SK-N-SH (cell line): Measurements from ENCODE around the gene ZNF521. TPM values are rescaled to one million over a fixed set of nuclear protein-coding genes. Genes with fewer than 3 reads are reported as not detected.

Source experiments
- CTCF ChIA-PET: fragments of 300-600, 350-600 bp; formaldehyde crosslinking; extraction: SDS; loops from one replicate; lab custom pipeline; 2021; lab: Yijun Ruan, JAX
- POLR2A ChIA-PET: fragments of 350-600 bp; sonication (Branson Sonifier 250); formaldehyde crosslinking; extraction: SDS; loops from one replicate; lab custom pipeline; 2020; ENCODE audit warnings: antibody characterized with exemption, inconsistent platforms; lab: Yijun Ruan, JAX
- DNase-seq: peaks from one replicate; pipeline ENCODE4 v3.0.0; 2012
- H2AFZ ChIP-seq: fragments of 200-600 bp; sonication (generic); 2 replicates; pipeline ENCODE4 v1.8.1; 2016; ENCODE audit warnings: antibody characterized with exemption, mild to moderate bottlenecking, low read depth
- H3F3A ChIP-seq: fragments of 200-600 bp; sonication (generic); replicated peaks from 2 replicates; pipeline ENCODE3; 2016; ENCODE audit warnings: antibody characterized with exemption, mild to moderate bottlenecking; ENCODE audit not compliant: insufficient read depth
- H3K27ac ChIP-seq, 2 experiments: fragments of 200-500 bp in 1 of 2; fragments of 200-600 bp in 1 of 2; sonication (Bioruptor generic) in 1 of 2; sonication (generic), shearing (Covaris generic) in 1 of 2; 2 replicates each; pipeline versions ENCODE4 v1.5.1 to v1.6.1; 2014 to 2016; ENCODE audit warnings: low read depth in 2 of 2, inconsistent platforms in 1 of 2, low read length in 1 of 2, mild to moderate bottlenecking in 1 of 2, mixed read lengths in 1 of 2
- H3K27me3 ChIP-seq: fragments of 200-600 bp; sonication (generic), shearing (Covaris generic); 2 replicates; pipeline ENCODE4 v1.6.1; 2016; ENCODE audit warnings: mixed run types; ENCODE audit not compliant: insufficient read depth
- H3K36me3 ChIP-seq, 2 experiments: fragments of 200-500 bp in 1 of 2; fragments of 200-600 bp in 1 of 2; sonication (Bioruptor generic) in 1 of 2; sonication (generic) in 1 of 2; replicated peaks in 1 of 2; 2 replicates each; pipeline versions ENCODE3 to v1.5.1; 2014 to 2016; ENCODE audit warnings: low read length in 1 of 2, mild to moderate bottlenecking in 1 of 2; ENCODE audit not compliant: insufficient read depth in 2 of 2, control insufficient read depth in 1 of 2
- H3K4me1 ChIP-seq, 2 experiments: fragments of 200-500 bp in 1 of 2; fragments of 200-600 bp in 1 of 2; sonication (Bioruptor generic) in 1 of 2; sonication (generic), shearing (Covaris generic) in 1 of 2; 2 replicates each; pipeline versions ENCODE4 v1.5.1 to v1.6.1; 2014 to 2016; ENCODE audit warnings: low read depth in 1 of 2, low read length in 1 of 2, mixed run types in 1 of 2; ENCODE audit not compliant: insufficient read depth in 2 of 2, control insufficient read depth in 1 of 2
- H3K4me2 ChIP-seq: fragments of 200-600 bp; sonication (generic), shearing (Covaris generic); 2 replicates; pipeline ENCODE4 v1.6.1; 2017; ENCODE audit warnings: mixed run types
- H3K4me3 ChIP-seq, 2 experiments: fragments of 200-500 bp in 1 of 2; fragments of 200-600 bp in 1 of 2; sonication (Bioruptor generic) in 1 of 2; sonication (generic), shearing (Covaris generic) in 1 of 2; 2 replicates each; pipeline versions ENCODE4 v1.5.1 to v1.8.1; 2014 to 2016; ENCODE audit warnings: low read depth in 2 of 2, inconsistent platforms in 1 of 2, low read length in 1 of 2, mild to moderate bottlenecking in 1 of 2, mixed read lengths in 1 of 2, moderate library complexity in 1 of 2
- H3K79me2 ChIP-seq: fragments of 200-600 bp; sonication (generic); 2 replicates; pipeline ENCODE4 v1.8.1; 2017; ENCODE audit warnings: mild to moderate bottlenecking; ENCODE audit not compliant: insufficient read depth
- H3K9ac ChIP-seq: fragments of 200-600 bp; sonication (generic); 2 replicates; pipeline ENCODE4 v1.6.1; 2017; ENCODE audit warnings: mixed run types
- H3K9me2 ChIP-seq: fragments of 200-600 bp; sonication (generic); 2 replicates; pipeline ENCODE4 v1.6.1; 2017; ENCODE audit warnings: mixed run types
- H3K9me3 ChIP-seq: fragments of 200-600 bp; sonication (generic); 2 replicates; pipeline ENCODE4 v1.6.1; 2017; ENCODE audit warnings: mixed run types, mild to moderate bottlenecking, moderate library complexity
- H4K20me1 ChIP-seq: fragments of 200-600 bp; sonication (generic); 2 replicates; pipeline ENCODE4 v1.6.1; 2017; ENCODE audit warnings: mild to moderate bottlenecking, mixed run types; ENCODE audit not compliant: insufficient read depth
- FOXJ3 ChIP-seq: sonication (generic); formaldehyde crosslinking; IDR thresholded peaks from 2 replicates; pipeline ENCODE4 v1.5.1; 2020; ENCODE audit warnings: mild to moderate bottlenecking, missing genetic modification reagents
- IRF3 ChIP-seq: fragments of 150-350 bp; IDR thresholded peaks from 2 replicates; pipeline ENCODE4 v1.6.1; 2016; ENCODE audit warnings: mild to moderate bottlenecking, low read depth, low read length
- JUND ChIP-seq: IDR thresholded peaks from 2 replicates; pipeline ENCODE4 v1.4.0; 2012
- PBX3 ChIP-seq: IDR thresholded peaks from 2 replicates; pipeline ENCODE4; 2012
- POLR2AphosphoS5 ChIP-seq: IDR thresholded peaks from 2 replicates; pipeline ENCODE4 v1.6.1; 2012; ENCODE audit warnings: low read depth, low read length
- RAD21 ChIP-seq: IDR thresholded peaks from 2 replicates; pipeline ENCODE4 v1.6.1; 2012; ENCODE audit warnings: mild to moderate bottlenecking, low read length
- RCOR1 ChIP-seq: fragments of 150-350 bp; IDR thresholded peaks from 2 replicates; pipeline ENCODE4 v1.6.1; 2017; ENCODE audit warnings: antibody characterized with exemption, low read length
- RFX5 ChIP-seq: IDR thresholded peaks from 2 replicates; pipeline ENCODE4 v1.6.1; 2012; ENCODE audit warnings: mild to moderate bottlenecking, improper control_type of control experiment, low read length
- RXRA ChIP-seq: IDR thresholded peaks from 2 replicates; pipeline ENCODE4 v1.4.0; 2012; ENCODE audit warnings: low read depth, mild to moderate bottlenecking, borderline replicate concordance
- SMC3 ChIP-seq: IDR thresholded peaks from 2 replicates; pipeline ENCODE4 v1.6.1; 2012; ENCODE audit warnings: low read depth, low read length, improper control_type of control experiment
- TCF12 ChIP-seq: IDR thresholded peaks from 2 replicates; pipeline ENCODE4 v1.4.0; 2012
- WGBS: methylation state at CpG from one replicate; pipeline ENCODE4 v1.1.6; 2017; ENCODE audit warnings: low lambda C conversion rate; 5-methylcytosine and 5-hydroxymethylcytosine counted together
- polyA plus RNA-seq, 3 experiments: library from polyadenylated mRNA; depleted of rRNA; stranded (reverse); fragments of >200 nt; gene quantifications; 2 replicates each; pipeline ENCODE4 v1.2.3, GENCODE V29; 2012

Gene ZNF521
- polyA plus RNA-seq, 1 of the 3 experiments (the other 2 are of a cell fraction) = 14.1 TPM

GRCh38 chr18:25121442-25121841 lies 230.5 kb downstream of the ZNF521 start:
- no peak for DNase-seq
- Histone ChIP-seq H3K4me3 (no peak overlapping the region), H3F3A (no peaks in the 10 kb centered on the region), H3K27me3 (no peaks in the 10 kb centered on the region), H3K4me2 (no peak overlapping the region), H4K20me1 (no peaks in the 10 kb centered on the region), H3K4me1 (no peaks in the 10 kb centered on the region), H3K9me2 (no peaks in the 10 kb centered on the region), H3K9me3 (peaks cover 3% of the 10 kb centered on the region; the same call in 1 of the 2 replicates), H2AFZ (no peak overlapping the region), H3K36me3 (peaks cover 4 to 6% of the 10 kb centered on the region in 2 experiments), H3K27ac (no peak overlapping the region), H3K79me2 (no peaks in the 10 kb centered on the region), H3K9ac (no peak overlapping the region)
- POLR2A ChIA-PET = no interaction called here
- no peak for TF ChIP-seq JUND
- no peak for TF ChIP-seq PBX3
- no peak for TF ChIP-seq SMC3
- no peak for TF ChIP-seq POLR2AphosphoS5
- no peak for TF ChIP-seq RCOR1
- TF ChIP-seq IRF3 = no peak
- no peak for TF ChIP-seq RFX5
- CTCF ChIA-PET = no interaction called here
- WGBS = 86% methylated on average over 2 of the region's 2 CpGs

GRCh38 chr18:25113566-25113965 lies 238.4 kb downstream of the ZNF521 start:
- WGBS = 63% methylated on average over 6 of the region's 6 CpGs
- Histone ChIP-seq H3K4me3 (no peak overlapping the region), H3K79me2 (no peaks in the 10 kb centered on the region), H3K36me3 (peaks cover 3 to 4% of the 10 kb centered on the region in 2 experiments), H4K20me1 (no peaks in the 10 kb centered on the region), H2AFZ (no peak overlapping the region), H3F3A (no peaks in the 10 kb centered on the region), H3K27ac (no peak overlapping the region), H3K27me3 (no peaks in the 10 kb centered on the region), H3K9me2 (no peaks in the 10 kb centered on the region), H3K9ac (no peak overlapping the region), H3K4me1 (peaks cover 0 to 8% of the 10 kb centered on the region in 2 experiments; a peak in 2 of 4 replicates), H3K4me2 (no peak overlapping the region), H3K9me3 (no peaks in the 10 kb centered on the region; the same call in 1 of the 2 replicates)
- peak; percentile 8 for DNase-seq
- TF ChIP-seq TCF12 (no peak), FOXJ3 (CRISPR knock-in tag) (no peak), RAD21 (no peak), RFX5 (no peak), RXRA (no peak)
- CTCF ChIA-PET = no interaction called here
- POLR2A ChIA-PET = no interaction called here
